HG02884 (cell line): ENCODE measurements around the gene TSSC4.

Experiments
- ATAC-seq: cut with Tn5 transposase; IDR thresholded peaks from one replicate; pipeline ENCODE4 v1.9.1; 2021; ENCODE audit warnings: mild to moderate bottlenecking, moderate library complexity; ENCODE audit not compliant: unreplicated experiment

The TSSC4 gene

DNA sequence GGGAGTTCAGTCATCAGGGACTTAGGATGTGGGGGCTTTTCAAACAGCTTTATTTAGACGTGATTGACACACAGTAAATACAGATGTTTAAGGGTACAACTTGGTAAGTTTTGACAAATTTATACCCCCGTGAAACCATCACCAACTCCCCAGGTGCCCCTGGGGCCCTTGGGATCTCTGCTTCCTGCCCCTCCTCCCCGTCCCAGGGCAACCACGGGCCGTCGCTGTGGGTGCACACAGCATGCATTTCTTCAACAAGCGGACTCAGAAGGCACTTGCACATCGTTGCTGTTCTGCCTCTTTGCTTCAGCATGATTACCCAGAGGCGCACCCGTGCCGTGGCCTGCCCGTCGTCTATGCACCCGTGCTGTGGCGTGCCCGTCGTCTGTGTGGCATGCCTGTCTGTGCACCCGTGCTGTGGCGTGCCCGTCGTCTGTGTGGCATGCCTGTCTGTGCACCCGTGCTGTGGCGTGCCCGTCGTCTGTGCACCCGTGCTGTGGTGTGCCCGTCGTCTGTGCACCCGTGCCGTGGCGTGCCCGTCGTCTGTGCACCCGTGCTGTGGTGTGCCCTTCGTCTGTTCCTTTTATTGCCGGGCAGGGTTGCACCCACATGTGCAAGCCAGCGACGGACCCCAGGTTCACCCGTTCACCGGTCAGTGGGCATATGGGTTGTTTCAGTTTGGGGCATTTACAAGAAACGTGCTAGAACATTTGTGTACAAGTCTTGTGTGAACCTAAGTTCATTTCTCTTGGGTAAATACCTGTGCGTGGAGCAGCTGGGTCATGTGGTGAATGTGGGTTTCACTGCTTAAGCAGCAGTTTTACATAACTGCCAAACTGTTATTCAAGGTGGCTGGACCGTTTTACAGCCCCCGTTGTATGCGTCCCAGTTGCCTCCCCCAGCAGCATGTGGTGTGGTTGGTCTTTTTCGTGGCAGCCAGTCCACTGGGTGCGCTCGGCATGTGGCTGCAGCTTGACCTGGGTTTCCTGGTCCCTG, 15.1 kb upstream of the TSSC4 start:
- peak; percentile 31 for ATAC-seq

DNA sequence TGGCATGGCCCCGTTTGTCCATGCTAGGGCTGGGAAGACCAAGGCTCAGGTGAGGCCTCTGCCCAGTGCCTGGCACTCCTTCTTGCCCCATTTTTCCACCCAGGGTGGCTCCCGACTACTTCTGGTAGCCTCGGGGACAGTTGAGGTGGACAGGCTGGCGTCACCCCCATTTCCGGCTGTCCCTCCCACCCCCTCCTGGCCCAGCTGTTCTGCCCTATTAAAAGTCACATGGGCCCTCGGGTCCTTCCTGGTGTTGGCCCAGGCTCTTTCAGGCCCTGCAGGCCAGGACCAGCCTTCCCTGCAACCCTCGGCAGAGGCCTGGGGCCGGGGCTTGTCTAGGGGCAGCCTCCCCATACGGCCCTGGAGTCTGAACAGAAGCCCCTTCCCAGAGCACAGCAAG, 14.0 kb upstream of the TSSC4 start:
- ATAC-seq, result no peak

- ATAC-seq, result no peak
Observed at GRCh38 chr11:2387266-2387987, 13.1 kb upstream of the TSSC4 start.

GRCh38 chr11:2388431-2389376, 11.8 kb upstream of the TSSC4 start:
- ATAC-seq, result no peak

DNA sequence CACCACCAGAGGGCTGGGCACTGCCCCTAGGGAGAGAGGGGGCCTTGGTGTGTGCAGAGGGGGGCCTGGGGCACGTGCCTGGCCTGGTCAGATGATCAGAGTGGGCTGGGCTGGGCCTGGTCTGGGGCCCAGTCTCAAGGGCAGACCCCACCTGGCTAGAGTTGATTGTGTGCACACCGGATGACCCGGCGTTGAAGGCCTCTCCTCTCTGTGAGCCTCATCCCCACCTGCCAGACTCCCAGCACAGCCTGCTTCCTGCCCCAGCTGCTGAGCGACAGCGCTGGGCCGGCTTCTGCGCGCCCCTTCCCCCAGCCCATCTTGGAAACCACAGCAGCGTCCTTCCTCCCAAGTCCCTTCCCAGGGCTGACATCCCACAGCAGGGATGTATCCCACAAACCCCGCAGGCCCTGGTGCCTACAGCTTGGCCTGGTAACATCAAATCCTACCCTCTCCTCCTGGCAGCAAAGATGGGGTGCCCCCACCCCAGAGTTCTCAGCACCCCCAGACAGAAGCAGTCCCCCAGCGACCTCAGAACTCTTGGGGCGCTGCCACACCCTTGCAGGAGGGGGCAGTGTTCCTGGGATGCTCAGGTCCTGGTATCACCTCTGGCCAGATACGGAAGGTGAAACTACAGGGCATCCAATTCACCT, 11.0 kb upstream of the TSSC4 start:
- ATAC-seq, result no peak

GRCh38 chr11:2390091-2390724, 10.3 kb upstream of the TSSC4 start:
- ATAC-seq, result no peak

DNA sequence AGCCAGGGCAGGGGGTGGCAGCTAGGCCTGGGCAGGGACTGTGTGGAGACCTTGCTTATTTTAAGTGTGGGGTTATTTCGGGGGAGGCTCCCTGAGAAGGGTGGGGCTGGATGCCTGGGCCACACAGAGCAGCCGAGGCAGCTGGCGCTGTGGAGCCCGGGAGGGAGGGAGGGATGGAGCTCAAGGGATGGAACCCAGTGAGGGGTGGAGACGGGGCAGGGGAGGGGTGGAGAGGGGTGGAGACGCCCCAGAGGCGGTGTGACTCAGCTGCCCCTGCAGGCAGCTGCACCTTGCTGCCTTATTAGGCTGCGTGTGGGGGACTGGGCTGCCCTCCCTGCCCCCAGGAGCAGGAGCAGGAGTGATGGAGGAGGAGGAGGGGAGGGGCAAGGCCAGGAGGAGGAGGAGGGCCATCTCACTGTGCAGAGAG, 9.8 kb upstream of the TSSC4 start:
- no peak for ATAC-seq

DNA sequence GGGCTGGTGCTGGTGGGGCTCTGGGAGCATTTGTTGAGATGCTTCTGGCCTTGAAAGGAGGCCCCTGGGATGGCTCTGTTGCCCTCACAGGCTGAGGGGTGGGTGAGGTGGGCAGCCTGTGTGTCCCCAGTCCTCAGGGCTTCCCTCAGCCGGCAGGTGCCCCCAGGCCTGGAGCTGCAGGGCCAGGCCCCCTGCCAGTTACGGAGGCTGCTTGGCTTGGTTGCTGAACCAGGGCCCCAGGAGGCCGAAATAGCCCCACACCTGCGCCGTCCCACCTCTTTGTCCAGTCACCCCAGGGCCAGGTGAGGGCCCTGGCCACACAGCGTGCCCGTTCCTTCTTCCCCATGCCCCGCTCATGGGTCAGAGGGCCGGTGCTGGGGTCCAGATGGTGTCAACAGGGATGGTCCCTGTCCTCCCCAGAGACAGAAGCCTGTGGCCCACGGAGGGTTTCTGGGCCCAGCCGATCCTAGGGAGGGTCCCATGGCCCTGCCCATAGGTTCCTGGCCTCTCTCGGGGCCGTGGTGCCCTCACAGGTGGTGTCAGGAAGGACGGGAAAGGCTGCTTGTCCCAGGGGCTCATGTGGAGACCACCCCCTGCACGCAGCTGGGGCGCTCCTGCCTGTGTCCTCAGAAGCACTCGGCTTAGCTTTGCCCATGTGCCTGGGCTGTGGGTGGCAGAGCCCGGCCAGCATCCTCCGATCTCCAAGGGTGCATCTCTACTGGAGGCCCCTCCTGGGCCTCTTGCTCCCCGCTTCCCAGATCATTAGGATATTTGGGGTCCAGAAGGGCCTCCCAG, 9.2 kb upstream of the TSSC4 start:
- no peak for ATAC-seq

DNA sequence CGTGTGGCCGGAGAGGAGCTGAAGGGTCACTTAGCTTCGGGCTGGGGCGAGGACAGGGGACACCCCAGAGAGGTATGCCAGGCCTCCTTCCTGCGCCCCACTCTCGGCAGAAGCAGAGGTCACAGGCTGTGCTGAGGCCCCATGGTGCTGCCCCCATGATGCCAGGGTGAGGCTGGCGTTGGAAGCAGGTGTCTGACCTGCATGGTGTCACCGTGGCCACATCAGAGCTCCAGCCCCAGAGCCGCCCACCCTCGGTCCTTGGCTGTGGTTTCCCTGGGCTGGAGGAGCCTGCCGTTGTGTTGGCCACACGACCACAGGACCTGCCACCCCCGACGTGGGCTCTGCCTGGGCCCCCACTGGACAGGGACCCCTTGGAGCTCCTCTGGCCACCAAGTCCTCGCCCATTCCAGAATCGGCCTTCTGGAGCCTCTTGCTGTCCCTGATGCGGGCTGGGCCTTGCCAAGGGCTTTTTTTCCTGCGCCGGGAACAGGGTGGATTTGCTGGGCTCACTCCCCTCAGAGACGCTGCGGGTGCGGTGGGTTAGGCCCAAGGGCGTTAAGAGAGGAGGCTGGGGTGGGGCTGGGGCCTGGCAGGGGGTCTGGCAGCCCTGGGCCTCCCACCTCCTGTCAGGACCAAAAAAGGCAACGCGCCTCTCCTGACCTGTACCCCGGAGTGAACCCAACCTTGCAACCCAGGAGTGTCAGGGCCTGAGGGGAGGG, 8.2 kb upstream of the TSSC4 start:
- no peak for ATAC-seq

- no peak for ATAC-seq
Observed at GRCh38 chr11:2393111-2393868, 7.3 kb upstream of the TSSC4 start.

DNA sequence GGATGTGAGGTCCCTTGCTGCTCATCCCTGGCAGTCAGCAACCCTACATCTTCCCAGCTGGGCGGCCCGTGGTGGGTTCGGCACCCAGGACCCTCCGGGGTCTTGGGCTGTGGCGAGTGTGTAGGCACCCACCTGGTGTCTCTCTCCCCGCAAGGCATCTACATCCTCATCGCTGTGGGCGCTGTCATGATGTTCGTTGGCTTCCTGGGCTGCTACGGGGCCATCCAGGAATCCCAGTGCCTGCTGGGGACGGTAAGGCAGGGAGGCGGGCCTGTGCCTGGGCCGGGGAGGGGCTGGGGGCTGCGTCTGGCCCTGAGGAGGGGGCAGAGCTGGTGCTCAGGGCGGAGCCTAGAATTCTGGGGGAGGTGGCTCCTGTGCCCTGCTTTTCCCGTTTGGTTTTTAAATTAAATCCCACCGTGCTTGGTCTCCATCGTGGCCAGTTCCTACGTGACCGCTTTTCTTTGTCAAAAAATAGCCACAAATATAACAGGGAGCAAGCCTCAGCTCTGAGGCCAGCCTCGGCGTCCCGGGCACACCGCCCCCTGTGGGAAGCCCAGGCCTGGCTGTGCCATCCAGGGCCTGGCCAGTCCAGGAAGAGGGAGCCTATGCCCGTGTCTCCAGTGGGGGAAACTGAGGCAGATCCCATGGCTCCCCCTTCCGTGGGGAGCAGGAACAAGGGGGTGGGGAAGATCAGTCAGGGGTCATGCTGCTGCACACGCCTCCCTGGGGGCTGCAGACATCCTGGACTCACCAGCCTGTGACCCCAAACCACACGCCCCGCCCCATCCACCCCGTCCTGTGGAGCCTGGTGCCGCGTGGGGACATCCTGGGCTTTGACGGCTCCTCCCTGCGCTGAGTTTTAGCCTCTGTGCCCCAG, 6.4 kb upstream of the TSSC4 start:
- ATAC-seq, result no peak

DNA sequence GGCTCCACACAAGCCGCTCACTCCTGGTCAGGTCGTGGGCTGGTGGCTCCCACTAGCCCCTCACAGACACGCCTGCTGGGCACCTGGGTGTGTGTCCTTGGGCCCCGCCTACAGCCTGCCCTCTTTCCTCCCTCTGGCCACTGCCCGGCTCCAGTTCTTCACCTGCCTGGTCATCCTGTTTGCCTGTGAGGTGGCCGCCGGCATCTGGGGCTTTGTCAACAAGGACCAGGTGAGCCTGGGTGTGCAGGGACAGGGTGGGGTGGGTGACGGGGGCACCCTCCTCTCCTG, 5.8 kb upstream of the TSSC4 start:
- ATAC-seq, result no peak

GRCh38 chr11:2395211-2395730, 5.3 kb upstream of the TSSC4 start:
- no peak for ATAC-seq

GRCh38 chr11:2395856-2396255, 4.7 kb upstream of the TSSC4 start:
- ATAC-seq, result no peak

DNA sequence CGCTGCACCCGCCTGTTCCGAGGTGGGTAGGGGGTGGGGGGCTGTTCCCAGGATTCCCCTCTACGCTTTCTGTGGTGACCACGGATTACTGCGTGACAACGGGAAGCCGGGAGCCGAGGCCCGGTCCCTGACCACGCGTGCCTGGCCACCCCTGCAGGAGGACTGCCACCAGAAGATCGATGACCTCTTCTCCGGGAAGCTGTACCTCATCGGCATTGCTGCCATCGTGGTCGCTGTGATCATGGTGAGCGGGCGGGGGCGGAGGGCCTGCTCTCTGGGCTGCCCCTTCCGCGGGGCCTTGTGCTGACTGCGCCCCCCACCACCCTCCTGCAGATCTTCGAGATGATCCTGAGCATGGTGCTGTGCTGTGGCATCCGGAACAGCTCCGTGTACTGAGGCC, 4.1 kb upstream of the TSSC4 start:
- no peak for ATAC-seq

DNA sequence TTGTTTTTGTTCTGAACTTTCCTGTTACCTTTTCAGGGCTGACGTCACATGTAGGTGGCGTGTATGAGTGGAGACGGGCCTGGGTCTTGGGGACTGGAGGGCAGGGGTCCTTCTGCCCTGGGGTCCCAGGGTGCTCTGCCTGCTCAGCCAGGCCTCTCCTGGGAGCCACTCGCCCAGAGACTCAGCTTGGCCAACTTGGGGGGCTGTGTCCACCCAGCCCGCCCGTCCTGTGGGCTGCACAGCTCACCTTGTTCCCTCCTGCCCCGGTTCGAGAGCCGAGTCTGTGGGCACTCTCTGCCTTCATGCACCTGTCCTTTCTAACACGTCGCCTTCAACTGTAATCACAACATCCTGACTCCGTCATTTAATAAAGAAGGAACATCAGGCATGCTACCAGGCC, 3.5 kb upstream of the TSSC4 start:
- no peak for ATAC-seq
